ENCODE results near the gene MYH7B.

- TF ChIP-seq, protein P1, sequence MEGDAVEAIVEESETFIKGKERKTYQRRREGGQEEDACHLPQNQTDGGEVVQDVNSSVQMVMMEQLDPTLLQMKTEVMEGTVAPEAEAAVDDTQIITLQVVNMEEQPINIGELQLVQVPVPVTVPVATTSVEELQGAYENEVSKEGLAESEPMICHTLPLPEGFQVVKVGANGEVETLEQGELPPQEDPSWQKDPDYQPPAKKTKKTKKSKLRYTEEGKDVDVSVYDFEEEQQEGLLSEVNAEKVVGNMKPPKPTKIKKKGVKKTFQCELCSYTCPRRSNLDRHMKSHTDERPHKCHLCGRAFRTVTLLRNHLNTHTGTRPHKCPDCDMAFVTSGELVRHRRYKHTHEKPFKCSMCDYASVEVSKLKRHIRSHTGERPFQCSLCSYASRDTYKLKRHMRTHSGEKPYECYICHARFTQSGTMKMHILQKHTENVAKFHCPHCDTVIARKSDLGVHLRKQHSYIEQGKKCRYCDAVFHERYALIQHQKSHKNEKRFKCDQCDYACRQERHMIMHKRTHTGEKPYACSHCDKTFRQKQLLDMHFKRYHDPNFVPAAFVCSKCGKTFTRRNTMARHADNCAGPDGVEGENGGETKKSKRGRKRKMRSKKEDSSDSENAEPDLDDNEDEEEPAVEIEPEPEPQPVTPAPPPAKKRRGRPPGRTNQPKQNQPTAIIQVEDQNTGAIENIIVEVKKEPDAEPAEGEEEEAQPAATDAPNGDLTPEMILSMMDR (conservative IDR thresholded peaks at IDR 0.05; ENCODE audit: low read length), result no peak
- no peak for TF ChIP-seq EZH2phosphoT487 (IDR thresholded peaks at IDR 0.05; ENCODE audit: borderline replicate concordance, low read depth, low read length)
Observed at GRCh38 chr20:34983089-34983820, 27.6 kb downstream of the MYH7B start.
